HG03103 (cell line): ENCODE measurements around the gene PRKG1.
"Not testable (repeated sequence)": the region's sequence is repeated elsewhere in the genome, so short reads cannot be mapped to it uniquely, and the experiment has no call there.

Source experiments
- ATAC-seq: cut with Tn5 transposase; IDR thresholded peaks from one replicate; pipeline ENCODE4 v1.9.1; 2021; ENCODE audit warnings: low read depth; ENCODE audit not compliant: unreplicated experiment

The PRKG1 gene

GRCh38 chr10:52208365-52208764, 1134.1 kb downstream of the PRKG1 start:
- ATAC-seq: no peak

- no peak for ATAC-seq
Measured at GRCh38 chr10:52210161-52210560, 1135.9 kb downstream of the PRKG1 start.

DNA sequence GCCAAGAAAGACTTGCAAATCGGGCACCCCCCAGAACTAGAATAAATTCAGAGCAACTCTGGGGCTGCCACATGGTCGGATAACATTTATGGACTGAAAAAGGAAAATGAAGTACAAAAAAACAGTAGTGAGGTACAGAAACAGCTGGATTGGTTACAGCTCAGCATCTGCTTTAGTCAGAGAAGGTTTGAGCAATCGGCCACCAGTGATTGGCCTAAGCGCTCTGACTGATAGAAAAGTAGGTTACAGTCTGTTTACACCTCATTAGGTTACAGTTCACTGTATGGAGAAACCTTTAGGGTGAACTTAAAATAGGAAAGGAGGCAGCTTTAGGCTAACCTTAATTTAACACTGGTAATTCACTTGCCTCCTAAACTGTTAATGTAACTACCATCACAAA, 1137.8 kb downstream of the PRKG1 start:
- no peak for ATAC-seq

DNA sequence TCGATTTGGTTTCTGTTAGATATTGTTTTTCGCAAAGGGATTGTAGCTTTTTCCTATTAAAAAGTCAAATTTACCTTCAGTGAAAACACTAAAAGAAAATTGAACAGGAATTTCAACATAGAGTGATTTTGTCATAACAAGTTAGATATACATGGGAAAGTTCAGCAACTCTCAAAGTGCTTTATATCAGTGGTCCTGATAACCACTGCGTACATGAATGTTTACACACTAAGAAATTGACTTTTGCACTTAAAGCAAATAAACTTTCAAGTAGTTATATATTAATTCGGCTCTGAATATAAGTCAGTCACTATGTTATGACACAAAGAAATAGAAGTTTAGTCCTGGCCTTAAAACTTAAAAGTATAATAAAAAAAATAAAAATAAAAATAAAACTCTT, 1138.5 kb downstream of the PRKG1 start:
- no peak for ATAC-seq

DNA sequence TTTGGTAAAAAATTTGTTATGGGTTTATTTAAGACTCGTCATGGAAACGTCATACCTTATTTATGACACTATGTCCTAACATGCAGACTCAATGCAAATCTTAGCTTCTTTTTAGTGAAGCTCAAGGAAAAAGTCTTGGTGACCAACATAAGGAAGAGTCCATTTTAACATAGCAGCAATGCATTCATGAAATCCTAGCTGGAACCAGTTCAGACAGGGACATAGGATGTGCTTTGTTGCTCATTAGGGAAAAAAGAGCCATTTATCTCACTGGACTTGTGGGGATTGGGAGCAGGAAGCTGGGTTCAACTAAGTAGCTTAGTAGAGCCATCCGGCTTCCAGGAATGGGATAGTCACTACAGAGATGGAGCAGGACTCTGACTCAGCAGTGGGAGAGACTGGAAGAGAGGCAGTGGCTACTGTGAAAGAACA, 1139.0 kb downstream of the PRKG1 start:
- ATAC-seq: no peak

GRCh38 chr10:52215745-52216361, 1141.6 kb downstream of the PRKG1 start:
- ATAC-seq: peak; percentile 69

DNA sequence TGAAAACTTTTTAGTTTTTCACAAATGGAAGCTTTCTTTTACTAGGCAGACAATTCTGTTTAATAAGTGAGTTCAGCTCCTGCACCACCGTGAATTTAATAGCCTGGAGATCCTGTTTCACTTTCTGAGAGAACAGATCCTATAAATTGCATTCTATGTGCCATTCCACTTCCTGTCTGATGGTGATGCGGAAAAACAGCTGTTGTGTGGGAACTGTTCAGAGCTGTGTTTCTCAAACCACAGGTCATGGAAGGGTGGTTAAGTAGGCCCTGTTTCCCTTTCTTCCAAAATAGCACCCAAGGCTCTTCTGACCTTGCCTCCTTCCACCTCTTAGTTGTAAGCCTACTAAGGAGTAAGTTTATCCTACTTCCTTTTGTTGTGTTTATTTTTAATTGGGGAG, 1142.6 kb downstream of the PRKG1 start:
- ATAC-seq: peak; percentile 71

- no peak for ATAC-seq
Measured at GRCh38 chr10:52217531-52217930, 1143.2 kb downstream of the PRKG1 start.

GRCh38 chr10:52220947-52221346, 1146.7 kb downstream of the PRKG1 start:
- ATAC-seq: no peak

DNA sequence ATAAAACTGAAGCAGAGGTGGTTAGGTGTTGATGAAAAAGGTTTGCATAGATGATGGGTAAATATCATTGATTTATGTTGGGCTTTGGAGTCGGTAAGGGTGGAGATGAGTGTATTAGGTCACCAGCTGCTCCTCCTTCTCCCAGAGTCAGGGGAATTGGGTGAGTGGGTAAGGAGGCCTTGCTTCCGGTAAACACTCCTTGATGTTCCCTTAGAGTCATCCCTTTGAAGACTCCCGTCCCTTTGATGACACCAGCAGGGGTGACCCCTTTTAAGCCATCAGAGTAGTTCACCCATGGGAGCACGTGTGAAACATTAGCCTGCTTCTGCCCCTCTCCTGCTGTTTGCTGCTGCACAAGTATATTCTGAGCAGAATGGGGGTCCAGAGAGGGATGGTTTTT, 1147.6 kb downstream of the PRKG1 start:
- ATAC-seq: no peak

DNA sequence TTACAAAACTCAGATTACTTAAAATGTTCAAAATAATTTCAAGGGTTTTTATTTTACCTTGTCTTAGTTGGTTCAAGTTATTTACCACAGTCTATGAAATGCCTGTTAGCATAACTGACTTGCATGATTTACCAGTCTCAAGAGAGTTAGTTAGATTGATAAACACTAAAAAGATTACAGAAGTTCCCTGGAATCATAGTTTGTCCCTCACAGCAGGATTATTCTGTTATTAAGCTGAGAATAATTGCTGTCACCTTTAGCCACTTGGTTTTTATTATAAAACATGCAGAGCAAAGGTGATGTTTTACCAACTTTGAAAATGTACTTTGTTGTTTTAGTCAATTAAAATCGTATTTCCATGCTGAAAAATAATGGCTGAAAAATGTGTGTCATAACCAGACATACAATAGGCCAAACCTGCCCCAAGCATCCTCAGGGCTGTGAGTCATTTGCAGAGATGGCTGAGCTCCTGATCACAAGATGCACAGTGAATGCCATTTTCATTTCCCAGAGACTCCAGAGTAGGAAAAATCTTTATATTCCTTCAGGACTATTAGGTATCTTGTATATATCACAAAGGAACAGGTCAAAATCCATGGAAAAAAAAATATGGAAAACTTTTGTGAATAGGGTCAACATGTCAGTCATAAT, 1152.0 kb downstream of the PRKG1 start:
- ATAC-seq: no peak

DNA sequence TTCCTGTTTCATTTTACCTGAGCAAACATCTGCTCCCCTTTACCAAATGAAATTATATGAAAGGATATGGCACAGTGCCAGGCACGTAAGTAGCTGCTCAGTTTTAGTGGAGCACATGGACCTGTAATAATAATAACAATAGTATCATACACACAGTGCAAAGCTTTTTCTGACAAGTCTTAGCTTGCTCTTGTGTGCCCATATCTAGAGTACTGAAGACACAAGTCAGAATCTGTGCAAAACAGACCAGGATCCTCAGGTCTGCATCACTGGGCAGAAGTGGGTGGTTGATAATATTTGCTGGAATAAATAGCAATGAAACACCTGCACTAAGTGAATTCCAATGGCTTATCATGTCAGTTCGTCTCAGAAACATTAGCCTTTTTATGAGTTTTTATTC, 1154.3 kb downstream of the PRKG1 start:
- no peak for ATAC-seq

DNA sequence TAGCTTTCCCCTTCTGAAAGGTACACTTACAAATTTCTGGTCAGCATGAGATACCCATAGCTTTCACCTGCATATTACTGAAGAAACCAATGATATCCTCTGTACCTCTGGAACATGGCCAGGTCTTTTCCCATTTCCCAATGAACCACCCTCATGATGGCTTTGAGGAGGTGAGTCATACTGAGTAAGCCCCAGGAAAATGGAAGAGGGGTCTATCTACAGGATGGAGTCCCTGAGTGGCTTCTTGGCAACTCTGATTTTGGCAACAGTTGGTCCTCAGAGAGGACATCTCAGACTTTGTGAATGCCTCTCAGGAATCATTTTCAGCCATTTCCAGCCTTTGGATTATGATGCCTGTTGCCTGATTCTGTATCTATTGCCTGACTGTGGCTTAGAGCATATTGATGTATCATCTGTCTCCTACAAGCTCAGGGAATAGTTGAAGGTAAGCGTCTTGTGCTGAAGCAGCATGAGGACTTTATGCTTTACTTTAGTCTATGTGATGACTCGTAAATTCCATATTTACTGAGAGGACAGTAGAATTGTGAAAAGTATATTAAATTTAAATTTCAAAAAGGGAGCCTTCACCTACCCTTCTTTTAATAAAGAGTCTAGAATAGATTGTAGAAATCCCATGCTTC, 1155.1 kb downstream of the PRKG1 start:
- ATAC-seq: no peak

GRCh38 chr10:52232561-52233350, 1158.5 kb downstream of the PRKG1 start:
- ATAC-seq: peak; percentile 92

DNA sequence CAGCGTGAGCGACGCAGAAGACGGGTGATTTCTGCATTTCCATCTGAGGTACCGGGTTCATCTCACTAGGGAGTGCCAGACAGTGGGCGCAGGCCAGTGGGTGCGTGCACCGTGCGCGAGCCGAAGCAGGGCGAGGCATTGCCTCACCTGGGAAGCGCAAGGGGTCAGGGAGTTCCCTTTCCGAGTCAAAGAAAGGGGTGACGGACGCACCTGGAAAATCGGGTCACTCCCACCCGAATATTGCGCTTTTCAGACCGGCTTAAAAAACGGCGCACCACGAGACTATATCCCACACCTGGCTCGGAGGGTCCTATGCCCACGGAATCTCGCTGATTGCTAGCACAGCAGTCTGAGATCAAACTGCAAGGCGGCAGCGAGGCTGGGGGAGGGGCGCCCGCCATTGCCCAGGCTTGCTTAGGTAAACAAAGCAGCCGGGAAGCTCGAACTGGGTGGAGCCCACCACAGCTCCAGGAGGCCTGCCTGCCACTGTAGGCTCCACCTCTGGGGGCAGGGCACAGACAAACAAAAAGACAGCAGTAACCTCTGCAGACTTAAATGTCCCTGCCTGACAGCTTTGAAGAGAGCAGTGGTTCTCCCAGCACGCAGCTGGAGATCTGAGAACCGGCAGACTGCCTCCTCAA, 1159.2 kb downstream of the PRKG1 start:
- not testable (repeated sequence) for ATAC-seq

DNA sequence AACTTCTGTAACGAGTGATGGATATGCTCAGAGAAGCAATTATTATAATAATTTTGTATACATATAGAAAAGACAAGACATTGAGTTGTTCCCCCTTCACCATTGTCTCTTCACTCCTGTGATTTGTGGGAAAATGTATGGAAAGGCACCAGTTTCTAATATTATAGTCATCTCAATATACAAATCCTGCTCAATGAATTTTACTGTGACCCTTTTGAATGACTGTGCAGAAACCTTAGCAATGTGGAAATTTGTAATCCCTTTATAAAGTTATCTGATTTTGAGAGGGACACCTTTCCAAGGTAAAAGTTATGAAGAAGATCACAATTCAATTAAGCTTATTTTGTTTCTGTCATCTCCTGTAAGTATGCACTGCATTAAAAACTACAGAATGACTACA, 1165.5 kb downstream of the PRKG1 start:
- no peak for ATAC-seq

DNA sequence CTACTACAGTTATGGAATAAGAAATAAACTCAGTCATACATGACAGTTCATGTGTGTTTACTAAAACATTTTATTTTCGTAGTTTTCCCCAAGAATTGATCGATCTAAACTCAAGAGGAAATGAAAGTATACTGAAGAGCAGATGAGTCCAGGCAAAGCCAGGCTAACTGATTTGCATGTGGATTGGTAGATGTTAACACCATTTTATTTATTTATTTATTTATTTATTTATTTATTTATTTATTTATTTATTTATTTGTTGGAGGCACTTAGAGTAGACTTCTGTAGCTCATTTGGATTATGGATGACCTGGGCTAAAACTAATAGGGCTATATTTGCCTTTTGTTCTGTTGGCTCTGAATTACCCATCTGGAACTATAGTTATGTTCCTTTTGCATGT, 1171.3 kb downstream of the PRKG1 start:
- ATAC-seq: no peak

DNA sequence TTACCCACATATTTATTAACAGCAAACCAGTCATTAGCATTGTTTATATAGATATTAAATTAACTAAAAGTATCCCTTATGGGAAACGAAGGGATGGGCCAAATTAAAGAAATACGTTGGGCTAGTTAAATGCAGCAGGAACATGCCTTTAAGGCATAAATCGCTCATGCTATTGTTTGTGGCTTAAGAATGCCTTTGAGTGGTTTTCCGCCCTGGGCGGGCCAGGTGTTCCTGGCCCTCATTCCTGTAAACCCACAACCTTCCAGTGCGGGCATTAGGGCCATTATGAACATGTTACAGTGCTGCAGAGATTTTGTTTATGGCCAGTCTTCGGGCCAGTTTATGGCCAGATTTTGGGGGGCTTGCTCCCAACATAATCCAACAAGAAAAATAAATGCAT, 1173.6 kb downstream of the PRKG1 start:
- not testable (repeated sequence) for ATAC-seq

- ATAC-seq: no peak
Measured at GRCh38 chr10:52248697-52249306, 1174.5 kb downstream of the PRKG1 start.

- no peak for ATAC-seq
Measured at GRCh38 chr10:52249850-52250395, 1175.6 kb downstream of the PRKG1 start.
